Psoas muscle (tissue), 8 donors: ENCODE results near the gene SPACA6. TPM values are rescaled to one million over a fixed set of nuclear protein-coding genes. Genes with fewer than 3 reads are reported as not detected.

Experiments
- ATAC-seq, 4 donors: fragments of 200-7000 bp; cut with Tn5 transposase; one replicate each; pipeline ENCODE4 v1.9.1; 2020; ENCODE audit warnings: moderate library complexity in 3 of 4, mild to moderate bottlenecking in 2 of 4
- DNase-seq, 2 donors: peaks; one replicate each; pipeline ENCODE4 v3.0.0-alpha.2; 2020
- H3K27ac ChIP-seq: fragments of 200-600 bp; one replicate; pipeline ENCODE4 v1.8.0; 2022
- H3K27me3 ChIP-seq, 3 donors: fragments of 200-600 bp in 1 of 3; one replicate each; pipeline versions ENCODE4 v1.6.1 to v1.8.0; 2013 to 2022; ENCODE audit warnings: low read length in 2 of 3, mild to moderate bottlenecking in 2 of 3, moderate library complexity in 1 of 3; ENCODE audit not compliant: insufficient read depth in 3 of 3
- H3K36me3 ChIP-seq, 2 donors: fragments of 200-600 bp in 1 of 2; one replicate each; pipeline versions ENCODE4 v1.6.1 to v1.8.0; 2013 to 2022; ENCODE audit warnings: low read depth in 1 of 2, mild to moderate bottlenecking in 1 of 2, moderate library complexity in 1 of 2; ENCODE audit not compliant: insufficient read depth in 1 of 2
- H3K4me1 ChIP-seq: fragments of 200-600 bp; one replicate; pipeline ENCODE4 v1.8.0; 2022
- H3K4me3 ChIP-seq: fragments of 200-600 bp; one replicate; pipeline ENCODE4 v1.8.0; 2022; ENCODE audit warnings: mild to moderate bottlenecking
- H3K9me3 ChIP-seq: fragments of 200-600 bp; one replicate; pipeline ENCODE4 v1.8.0; 2022
- CTCF ChIP-seq: fragments of 200-600 bp; IDR thresholded peaks from one replicate; pipeline ENCODE4 v1.8.0; 2022; ENCODE audit warnings: antibody characterized with exemption
- WGBS, 3 donors: extraction: QIAGEN DNeasy Blood & Tissue Kit; methylation state at CpG; one replicate each; pipeline versions ENCODE4 v1.1.6 to v1.1.7; 2013; 5-methylcytosine and 5-hydroxymethylcytosine counted together
- intact Hi-C, 2 donors: fragments of 100-400 bp; cut with DNase I; formaldehyde crosslinking; loops; one replicate each; pipeline versions ENCODE4 v1.11.0 to v1.14.2; 2022
- polyA plus RNA-seq, 3 donors: library from polyadenylated mRNA; stranded (reverse); fragments of 200-250 nt; gene quantifications; one replicate each; pipeline ENCODE4 v1.2.3, GENCODE V29; 2013
- total RNA-seq, 4 donors: library from RNA; stranded (reverse); fragmentation: NEBNext Ultra II Directional in 2 of 4; extraction: Animal tissue kit (Norgen Biotek cat#: 25700) in 2 of 4; gene quantifications; one replicate each; pipeline versions ENCODE4 v1.2.1 to v1.2.4, GENCODE V29; 2021 to 2023
- donor health status: healthy with polysubstance abuse.
- donor health status: DM: no; HTN: no; CAD: no; lungs with moderate emphysema.
- donor health status: Bipolar disorder and iron deficiency.
- donor health status: healthy.
- donor health status: DM: yes; HTN: yes; CAD: no.
- donor health status: DM: no; HTN: no; CAD: no.
- donor health status: DM: no; HTN: no; CAD: no.
- donor health status: DM: yes; HTN: yes; CAD: no.

Gene SPACA6
- total and polyA plus RNA-seq, 7 donors: 1.5 to 5.2 (median 3.1) TPM

GRCh38 chr19:51651216-51651846 lies 41.8 kb upstream of the SPACA6 start:
- Histone ChIP-seq H3K9me3 (no peaks in the 10 kb centered on the region), H3K4me3 (no peak overlapping the region), H3K27me3 (peaks cover 0 to 4% (median 2%) of the 10 kb centered on the region in 3 donors), H3K36me3 (no peaks in the 10 kb centered on the region), H3K4me1 (no peaks in the 10 kb centered on the region), H3K27ac (no peak overlapping the region)
- ATAC-seq: no peak
- TF ChIP-seq CTCF: no peak
- no peak for DNase-seq
- WGBS, 3 donors: 74 to 81% (median 74%) methylated on average over 7 of the region's 7 CpGs
- intact Hi-C loops: loop anchor here in 1 of 2 donors (10.0 kb wide), 1 partner anchor 177 kb away; the partner anchor contains the start of gene CEACAM18

DNA sequence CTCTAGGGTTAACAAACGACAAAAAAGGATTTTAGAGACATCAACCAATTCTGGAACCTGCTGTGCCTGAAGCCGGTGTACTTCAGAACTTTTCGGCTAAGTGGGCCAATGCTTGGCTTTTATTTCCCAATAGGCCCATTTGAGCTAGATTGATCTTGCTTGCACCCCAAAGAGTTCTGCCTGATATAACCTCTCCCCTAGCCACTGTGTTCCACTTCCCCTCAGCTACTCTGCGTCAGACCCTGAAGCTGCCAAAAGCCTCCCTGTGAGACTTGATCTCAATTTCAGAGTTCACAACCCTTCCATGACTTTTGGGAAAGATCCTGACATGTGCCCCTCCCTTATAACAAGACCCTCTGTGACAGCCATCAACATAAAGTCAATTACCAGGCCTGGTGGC lies 40.9 kb upstream of the SPACA6 start:
- intact Hi-C loops: loop anchor here in 1 of 2 donors (10.0 kb wide), 1 partner anchor 177 kb away; the partner anchor contains the start of gene CEACAM18
- H3K36me3 ChIP-seq: no peaks in the 10 kb centered on the region
- H3K27me3 ChIP-seq: peaks cover 0 to 4% (median 0%) of the 10 kb centered on the region in 3 donors
- DNase-seq (no peak), ATAC-seq (no peak)
- no peaks in the 10 kb centered on the region for H3K4me1 ChIP-seq
- no peaks in the 10 kb centered on the region for H3K9me3 ChIP-seq
- TF ChIP-seq CTCF: no peak
- no peak overlapping the region for H3K4me3 ChIP-seq
- WGBS, 3 donors: 45 to 67% (median 50%) methylated on average over 4 of the region's 4 CpGs
- no peak overlapping the region for H3K27ac ChIP-seq

- ATAC-seq (no peak), DNase-seq (no peak)
- Histone ChIP-seq H3K9me3 (no peaks in the 10 kb centered on the region), H3K27me3 (peaks cover 0 to 4% (median 0%) of the 10 kb centered on the region in 3 donors), H3K36me3 (no peaks in the 10 kb centered on the region), H3K4me3 (no peak overlapping the region), H3K4me1 (no peaks in the 10 kb centered on the region), H3K27ac (no peak overlapping the region)
- intact Hi-C loops: loop anchor here in 1 of 2 donors (10.0 kb wide), 1 partner anchor 178 kb away; the partner anchor contains the start of gene CEACAM18
- TF ChIP-seq CTCF: no peak
- 29 to 60% (median 52%) methylated on average over 2 of the region's 2 CpGs for WGBS, 3 donors
These were observed 40.0 kb upstream of the SPACA6 start for GRCh38 chr19:51653162-51653561.

- ATAC-seq (no peak), DNase-seq (no peak)
- intact Hi-C loops: loop anchor here (5.0 to 10.0 kb wide), 3 partner anchors 180 to 317 kb away; partner anchors contain the start of gene CEACAM18 (in 1 of the 2)
- H3K4me1 ChIP-seq: no peaks in the 10 kb centered on the region
- peaks cover 0 to 4% (median 0%) of the 10 kb centered on the region in 3 donors for H3K27me3 ChIP-seq
- 51 to 75% (median 51%) methylated on average over 4 of the region's 4 CpGs for WGBS, 3 donors
- H3K36me3 ChIP-seq: no peaks in the 10 kb centered on the region
- H3K27ac ChIP-seq: no peak overlapping the region
- no peaks in the 10 kb centered on the region for H3K9me3 ChIP-seq
- TF ChIP-seq CTCF: no peak
- no peak overlapping the region for H3K4me3 ChIP-seq
These were observed 38.3 kb upstream of the SPACA6 start for GRCh38 chr19:51654783-51655182.
